GM13976 (cell line): Measurements from ENCODE around the gene GNG7.

Experiments used
- DNase-seq: peaks from one replicate; pipeline ENCODE4 v3.0.0; 2012; ENCODE audit warnings: low spot score
- CTCF ChIP-seq: IDR thresholded peaks from 2 replicates; pipeline ENCODE4 v1.5.1; 2012; ENCODE audit warnings: borderline replicate concordance, mild to moderate bottlenecking; ENCODE audit not compliant: insufficient read depth; ENCODE audit errors: extremely low read depth, missing control alignments, control extremely low read depth
- in situ Hi-C: fragments of 300-500 bp; cut with MboI; formaldehyde crosslinking; loops from one replicate; pipeline ENCODE4 v1.12.0; 2022; ENCODE audit warnings: low sequenced_read_pairs, mixed read lengths, inconsistent platforms; ENCODE audit not compliant: unreplicated experiment

GNG7 gene

GRCh38 chr19:2555422-2556220 is 146.9 kb downstream of the GNG7 start:
- no peak for DNase-seq
- TF ChIP-seq CTCF = no peak
- in situ Hi-C loops = no loop called here

GRCh38 chr19:2554856-2555255 is 147.6 kb downstream of the GNG7 start:
- no peak for DNase-seq
- TF ChIP-seq CTCF = no peak
- in situ Hi-C loops = no loop called here

GRCh38 chr19:2553510-2553909 is 149.0 kb downstream of the GNG7 start:
- in situ Hi-C loops = no loop called here
- no peak for TF ChIP-seq CTCF
- no peak for DNase-seq

- peak; percentile 87 for DNase-seq
- in situ Hi-C loops = no loop called here
These were observed 149.6 kb downstream of the GNG7 start for GRCh38 chr19:2552859-2553258.

GRCh38 chr19:2551864-2552185 is 150.7 kb downstream of the GNG7 start:
- no peak for DNase-seq
- TF ChIP-seq CTCF = no peak

More at GRCh38 chr19:2552859-2553258, 149.6 kb downstream of the GNG7 start:
- no peak for TF ChIP-seq CTCF

GRCh38 chr19:2551172-2551863 is 151.2 kb downstream of the GNG7 start:
- in situ Hi-C loops = no loop called here
- no peak for TF ChIP-seq CTCF
- no peak for DNase-seq

More at GRCh38 chr19:2551864-2552185, 150.7 kb downstream of the GNG7 start:
- in situ Hi-C loops = no loop called here
